Measurements from ENCODE around the gene TRIM39.
A peak's percentile ranks its signal among the peaks of the same experiment; 100 is the strongest.
"Not testable (repeated sequence)": the region's sequence is repeated elsewhere in the genome, so short reads cannot be mapped to it uniquely, and the experiment has no call there.

The TRIM39 gene

GRCh38 chr6:30326526-30327231 lies at the start of gene TRIM39:
Gene TRIM39 (plus strand): TSS chr6:30326927. CDS start chr6:30329318, 2,391 bp downstream.
- DNase-seq = peak; percentile 96

DNA sequence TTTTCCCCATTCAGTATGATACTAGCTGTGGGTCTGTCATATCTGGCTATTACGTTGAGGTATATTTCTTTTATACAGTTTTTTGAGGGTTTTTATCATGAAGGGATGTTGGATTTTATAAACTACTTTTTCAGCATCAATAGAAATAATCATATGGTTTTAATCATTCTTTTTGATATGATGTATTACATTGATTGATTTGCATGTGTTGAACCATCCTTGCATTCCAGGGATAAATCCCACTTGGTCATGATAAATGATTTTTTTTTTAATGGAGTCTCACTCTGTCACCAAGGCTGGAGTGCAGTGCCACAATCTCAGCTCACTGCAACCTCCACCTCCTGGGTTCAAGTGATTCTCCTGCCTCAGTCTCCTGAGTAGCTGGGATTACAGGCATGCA lies 45.7 kb upstream of the TRIM39 start:
- DNase-seq = not testable (repeated sequence)

DNA sequence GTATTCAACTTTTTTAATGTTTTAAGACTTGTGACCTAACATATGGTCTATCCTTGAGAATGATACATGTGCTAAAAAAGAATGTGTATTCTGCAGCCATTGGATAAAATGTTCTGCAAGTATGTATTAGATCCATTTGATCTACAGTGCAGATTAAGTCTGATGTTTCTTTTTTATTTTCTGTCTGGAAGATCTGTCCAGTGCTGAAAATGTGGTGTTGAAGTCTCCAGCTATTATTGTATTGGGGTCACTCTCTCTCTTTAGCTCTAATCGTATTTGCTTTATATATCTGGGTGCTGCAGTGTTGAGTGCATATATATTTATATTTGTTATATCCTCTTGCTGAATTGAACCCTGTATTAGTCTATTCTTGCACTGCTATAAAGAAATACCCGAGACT lies 44.2 kb upstream of the TRIM39 start:
- DNase-seq = no peak

DNA sequence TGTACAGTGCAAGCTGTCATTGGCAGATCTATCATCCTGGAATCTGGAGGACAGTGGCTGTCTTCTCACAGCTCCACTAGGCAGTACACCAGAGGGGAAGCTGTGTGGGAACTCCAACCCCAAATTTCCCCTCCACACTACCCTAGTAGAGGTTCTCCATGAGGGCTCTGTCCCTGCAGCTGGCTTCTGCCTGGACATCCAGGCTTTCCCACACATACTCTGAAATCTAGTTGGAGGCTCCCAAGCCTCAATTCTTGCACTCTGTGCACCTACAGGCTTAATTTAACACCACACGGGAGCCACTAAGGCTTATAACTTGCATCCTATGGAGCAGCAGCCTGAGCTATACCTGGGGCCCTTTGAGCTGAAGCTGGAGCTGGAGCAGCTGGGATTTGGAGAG lies 43.0 kb upstream of the TRIM39 start:
- DNase-seq = no peak

- no peak for DNase-seq
Observed at GRCh38 chr6:30287139-30287538, 39.6 kb upstream of the TRIM39 start.

DNA sequence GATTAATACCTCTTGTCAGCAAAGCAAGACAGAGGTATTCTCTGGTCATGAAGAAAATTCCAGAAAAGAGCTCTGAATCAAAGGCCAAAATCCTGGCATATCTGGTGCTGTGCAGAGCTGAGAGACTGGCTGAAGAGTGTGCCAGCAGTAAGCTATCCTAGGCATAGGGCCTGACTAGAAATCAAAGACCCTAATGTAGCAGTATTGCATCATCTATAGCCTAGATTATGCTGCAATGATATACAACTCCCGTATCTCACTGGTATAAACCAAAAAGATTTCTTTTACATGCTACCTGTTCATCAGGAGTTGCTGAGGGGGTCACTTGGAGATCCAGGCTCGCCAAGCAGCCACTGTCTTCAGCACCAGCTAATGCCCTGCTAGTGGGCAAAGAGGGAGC lies 30.9 kb upstream of the TRIM39 start:
- no peak for DNase-seq

GRCh38 chr6:30304002-30304401 lies 22.7 kb upstream of the TRIM39 start:
- no peak for DNase-seq

GRCh38 chr6:30311101-30311500 lies 15.6 kb upstream of the TRIM39 start:
- no peak for DNase-seq

DNA sequence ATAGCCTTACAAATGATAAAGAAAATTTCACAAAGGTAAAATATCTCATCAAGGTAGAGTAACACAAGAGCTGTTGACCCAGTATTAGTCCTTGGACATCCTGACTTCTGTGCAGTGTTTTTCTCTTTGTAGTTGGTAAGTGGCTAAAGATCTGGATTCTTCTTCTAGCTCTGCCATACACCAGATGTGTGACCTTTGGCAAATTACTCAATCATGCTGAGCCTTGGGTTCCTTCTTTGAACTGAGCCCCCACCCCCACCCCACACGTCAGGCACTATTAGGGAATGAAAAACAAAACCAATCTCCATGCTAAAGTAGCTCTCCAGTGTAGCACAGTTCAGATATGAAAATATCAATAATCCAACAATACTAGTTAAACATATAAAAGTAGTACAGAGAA lies 15.1 kb upstream of the TRIM39 start:
- no peak for DNase-seq

GRCh38 chr6:30312266-30312665 lies 14.5 kb upstream of the TRIM39 start:
- no peak for DNase-seq

DNA sequence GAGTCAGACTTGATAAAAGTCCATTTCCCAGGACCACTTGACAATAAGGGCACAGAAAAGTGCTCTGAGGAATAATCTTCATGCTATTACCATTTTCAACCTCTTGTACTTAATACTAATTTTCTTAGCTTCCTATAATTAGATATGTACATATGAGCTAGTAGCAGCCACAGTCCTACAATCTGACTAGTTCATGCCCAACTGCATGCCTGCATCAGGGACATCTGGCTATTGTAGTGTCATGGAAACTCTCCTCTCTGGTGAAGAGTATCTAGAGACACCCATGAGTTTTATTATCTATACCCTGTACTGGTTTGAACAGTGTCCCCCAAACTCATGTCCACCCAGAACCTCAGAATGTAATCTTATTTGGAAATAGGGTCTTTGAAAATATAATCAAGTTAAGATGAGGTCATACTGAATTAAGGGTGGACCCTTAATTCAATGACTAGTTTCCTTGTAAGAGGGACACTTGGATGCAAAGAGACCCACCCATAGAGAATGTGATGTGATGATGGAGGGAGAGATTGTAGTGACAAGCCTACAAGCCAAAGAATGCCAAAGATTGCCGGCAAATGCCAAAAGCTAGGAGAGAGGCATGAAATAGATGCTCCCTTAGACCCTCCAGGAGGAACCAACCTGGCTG lies 13.9 kb upstream of the TRIM39 start:
- DNase-seq = no peak

DNA sequence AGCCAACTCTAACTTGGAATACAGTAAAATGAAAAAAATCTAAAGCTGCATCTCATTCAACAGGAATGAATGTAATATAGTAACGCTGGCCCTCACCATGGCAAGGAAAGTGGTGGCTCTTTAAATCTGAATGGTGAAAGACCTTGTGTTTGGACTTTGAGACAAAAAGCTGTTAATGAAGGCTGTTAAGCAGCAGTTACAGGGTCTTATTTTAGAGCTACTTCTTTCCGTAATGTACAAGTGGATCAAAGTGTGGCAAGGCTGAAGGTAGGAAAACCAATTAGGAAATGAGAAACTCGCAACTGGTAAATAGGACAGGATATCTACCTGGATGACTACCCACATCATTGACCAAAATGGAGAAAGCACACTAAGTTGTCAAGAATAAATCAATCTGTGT lies 11.6 kb upstream of the TRIM39 start:
- no peak for DNase-seq

GRCh38 chr6:30317913-30318589 lies 8.7 kb upstream of the TRIM39 start:
- no peak for DNase-seq

DNA sequence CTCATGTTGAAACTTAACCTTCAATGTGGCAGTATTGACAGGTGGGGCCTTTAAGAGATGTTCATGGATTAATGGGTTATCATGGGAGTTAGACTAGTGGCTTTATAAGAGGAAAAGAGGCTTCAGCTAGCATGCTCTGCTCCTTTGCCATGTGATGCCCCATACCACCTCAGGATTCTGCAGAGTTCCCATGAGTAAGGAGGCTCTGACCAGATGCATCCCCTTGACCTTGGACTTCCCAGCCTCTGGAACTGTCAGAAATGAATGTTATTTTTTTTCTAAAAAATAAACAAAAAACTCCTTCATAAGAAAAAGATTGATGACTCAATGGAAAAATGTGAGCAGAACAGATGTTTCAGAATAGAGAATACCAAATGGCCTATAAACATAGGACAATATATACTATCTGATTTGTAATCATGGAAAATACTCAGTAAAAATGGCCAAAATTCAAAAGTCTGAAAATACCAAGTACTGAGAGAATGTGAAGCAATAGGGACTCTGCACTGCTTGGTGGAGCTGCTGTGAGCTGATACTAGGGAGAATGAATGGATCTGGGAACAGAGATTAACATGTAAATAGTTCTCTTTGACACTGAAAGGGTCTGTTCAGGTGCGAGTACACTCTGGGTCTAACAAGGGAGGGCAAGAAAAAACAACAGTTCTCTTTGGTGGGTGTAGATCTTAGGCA lies 7.4 kb upstream of the TRIM39 start:
- DNase-seq = no peak

GRCh38 chr6:30321692-30322388 lies 4.9 kb upstream of the TRIM39 start:
- DNase-seq = no peak

GRCh38 chr6:30322527-30323501 lies 3.9 kb upstream of the TRIM39 start:
- DNase-seq = no peak

DNA sequence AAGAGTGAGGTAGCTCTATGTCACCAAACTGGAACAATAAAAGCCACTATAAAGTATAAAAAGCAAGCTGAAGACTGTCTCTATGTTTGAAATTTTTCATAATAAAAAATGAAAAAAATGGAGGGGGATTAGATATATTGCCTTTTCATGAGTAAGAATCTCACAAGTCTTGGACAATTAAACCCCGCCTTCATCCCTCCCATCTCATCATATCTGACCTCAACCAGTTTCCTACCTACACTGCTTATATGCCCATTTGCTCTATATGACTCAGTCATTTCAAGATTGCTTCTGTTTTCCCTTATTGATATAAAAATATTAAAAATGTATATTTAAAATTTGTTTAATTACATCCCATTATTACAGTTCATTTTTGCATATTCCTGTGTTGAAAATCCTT lies 2.9 kb upstream of the TRIM39 start:
- DNase-seq = no peak

- DNase-seq = no peak
Observed at GRCh38 chr6:30325150-30325872, 1.4 kb upstream of the TRIM39 start.

DNA sequence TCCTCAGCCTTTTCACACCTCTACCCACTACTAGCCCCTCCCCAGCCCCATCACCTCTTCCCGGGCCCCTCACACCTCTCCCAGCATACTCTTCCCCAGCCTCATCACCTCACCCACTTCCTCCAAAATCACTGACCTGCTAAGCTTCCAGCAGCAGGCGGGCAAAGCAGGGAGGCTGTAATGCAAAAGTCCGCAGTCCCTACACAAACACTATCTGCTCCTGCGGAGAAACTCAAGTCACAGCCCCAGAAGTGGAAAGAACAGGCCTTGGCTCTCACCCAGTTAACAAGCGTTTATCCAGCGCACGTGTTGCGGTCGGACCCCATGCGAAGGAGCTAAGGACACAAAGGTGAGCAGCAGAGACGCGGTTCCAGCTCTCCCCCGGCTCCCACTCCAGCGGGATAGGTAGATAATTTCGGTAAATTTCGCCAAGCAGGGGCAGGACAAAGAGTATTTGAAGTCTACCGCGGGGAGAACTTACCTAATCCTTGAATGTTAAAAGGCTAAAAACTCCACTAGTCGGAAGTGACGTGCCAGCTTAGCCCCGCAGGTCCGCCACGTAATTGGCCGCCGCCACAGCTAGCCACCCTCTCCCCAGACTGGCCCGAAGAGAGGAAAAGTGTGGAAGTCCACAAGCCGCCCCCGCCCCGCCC lies 728 bp upstream of the TRIM39 start:
- DNase-seq = peak; percentile 89

- DNase-seq = no peak
Observed at GRCh38 chr6:30327232-30327746, 562 bp downstream of the TRIM39 start.

Measured in activated CD8-positive, alpha-beta memory T cell treated with anti-CD3 and anti-CD28 coated beads for 24 hours (primary cell).